SJCRH30 (cell line): ENCODE results near the gene SFI1. TPM values are rescaled to one million over a fixed set of nuclear protein-coding genes. Genes with fewer than 3 reads are reported as not detected.
"Not testable (repeated sequence)": the region's sequence is repeated elsewhere in the genome, so short reads cannot be mapped to it uniquely, and the experiment has no call there.

Experiments
- DNase-seq, 2 experiments: peaks; one replicate each; pipeline ENCODE4 v3.0.0-alpha.2; 2015 to 2020
- H3K27ac ChIP-seq: fragments of 250-450 bp; sonication (Bioruptor Pico); 2 replicates; pipeline ENCODE4 v1.5.1; 2020; ENCODE audit warnings: mild to moderate bottlenecking, moderate library complexity
- H3K27me3 ChIP-seq: fragments of 250-450 bp; sonication (Bioruptor Pico); 2 replicates; pipeline ENCODE4 v1.5.1; 2020; ENCODE audit warnings: mild to moderate bottlenecking, moderate library complexity
- H3K36me3 ChIP-seq: fragments of 250-450 bp; sonication (Bioruptor Pico); 2 replicates; pipeline ENCODE4 v1.5.1; 2020; ENCODE audit warnings: mild to moderate bottlenecking, moderate library complexity
- H3K4me1 ChIP-seq: fragments of 250-450 bp; sonication (Bioruptor Pico); 2 replicates; pipeline ENCODE4 v1.5.1; 2020; ENCODE audit warnings: mild to moderate bottlenecking, moderate library complexity
- H3K4me3 ChIP-seq: fragments of 250-450 bp; sonication (Bioruptor Pico); 2 replicates; pipeline ENCODE4 v1.5.1; 2020; ENCODE audit warnings: mild to moderate bottlenecking, moderate library complexity
- H3K9me3 ChIP-seq: fragments of 250-450 bp; sonication (Bioruptor Pico); replicated peaks from 2 replicates; pipeline ENCODE4 v1.5.1; 2020; ENCODE audit warnings: mild to moderate bottlenecking, moderate library complexity
- total RNA-seq: library from RNA; depleted of rRNA; stranded (reverse); fragments of >200 nt; shearing (Covaris generic); gene quantifications from 2 replicates; pipeline ENCODE4 v1.2.3, GENCODE V29; 2014; rRNA removed

The SFI1 gene, protein sequence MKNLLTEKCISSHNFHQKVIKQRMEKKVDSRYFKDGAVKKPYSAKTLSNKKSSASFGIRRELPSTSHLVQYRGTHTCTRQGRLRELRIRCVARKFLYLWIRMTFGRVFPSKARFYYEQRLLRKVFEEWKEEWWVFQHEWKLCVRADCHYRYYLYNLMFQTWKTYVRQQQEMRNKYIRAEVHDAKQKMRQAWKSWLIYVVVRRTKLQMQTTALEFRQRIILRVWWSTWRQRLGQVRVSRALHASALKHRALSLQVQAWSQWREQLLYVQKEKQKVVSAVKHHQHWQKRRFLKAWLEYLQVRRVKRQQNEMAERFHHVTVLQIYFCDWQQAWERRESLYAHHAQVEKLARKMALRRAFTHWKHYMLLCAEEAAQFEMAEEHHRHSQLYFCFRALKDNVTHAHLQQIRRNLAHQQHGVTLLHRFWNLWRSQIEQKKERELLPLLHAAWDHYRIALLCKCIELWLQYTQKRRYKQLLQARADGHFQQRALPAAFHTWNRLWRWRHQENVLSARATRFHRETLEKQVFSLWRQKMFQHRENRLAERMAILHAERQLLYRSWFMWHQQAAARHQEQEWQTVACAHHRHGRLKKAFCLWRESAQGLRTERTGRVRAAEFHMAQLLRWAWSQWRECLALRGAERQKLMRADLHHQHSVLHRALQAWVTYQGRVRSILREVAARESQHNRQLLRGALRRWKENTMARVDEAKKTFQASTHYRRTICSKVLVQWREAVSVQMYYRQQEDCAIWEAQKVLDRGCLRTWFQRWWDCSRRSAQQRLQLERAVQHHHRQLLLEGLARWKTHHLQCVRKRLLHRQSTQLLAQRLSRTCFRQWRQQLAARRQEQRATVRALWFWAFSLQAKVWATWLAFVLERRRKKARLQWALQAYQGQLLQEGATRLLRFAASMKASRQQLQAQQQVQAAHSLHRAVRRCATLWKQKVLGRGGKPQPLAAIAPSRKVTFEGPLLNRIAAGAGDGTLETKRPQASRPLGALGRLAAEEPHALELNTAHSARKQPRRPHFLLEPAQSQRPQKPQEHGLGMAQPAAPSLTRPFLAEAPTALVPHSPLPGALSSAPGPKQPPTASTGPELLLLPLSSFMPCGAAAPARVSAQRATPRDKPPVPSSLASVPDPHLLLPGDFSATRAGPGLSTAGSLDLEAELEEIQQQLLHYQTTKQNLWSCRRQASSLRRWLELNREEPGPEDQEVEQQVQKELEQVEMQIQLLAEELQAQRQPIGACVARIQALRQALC
- 9.0 and 11.8 TPM in 2 replicates for total RNA-seq

DNA sequence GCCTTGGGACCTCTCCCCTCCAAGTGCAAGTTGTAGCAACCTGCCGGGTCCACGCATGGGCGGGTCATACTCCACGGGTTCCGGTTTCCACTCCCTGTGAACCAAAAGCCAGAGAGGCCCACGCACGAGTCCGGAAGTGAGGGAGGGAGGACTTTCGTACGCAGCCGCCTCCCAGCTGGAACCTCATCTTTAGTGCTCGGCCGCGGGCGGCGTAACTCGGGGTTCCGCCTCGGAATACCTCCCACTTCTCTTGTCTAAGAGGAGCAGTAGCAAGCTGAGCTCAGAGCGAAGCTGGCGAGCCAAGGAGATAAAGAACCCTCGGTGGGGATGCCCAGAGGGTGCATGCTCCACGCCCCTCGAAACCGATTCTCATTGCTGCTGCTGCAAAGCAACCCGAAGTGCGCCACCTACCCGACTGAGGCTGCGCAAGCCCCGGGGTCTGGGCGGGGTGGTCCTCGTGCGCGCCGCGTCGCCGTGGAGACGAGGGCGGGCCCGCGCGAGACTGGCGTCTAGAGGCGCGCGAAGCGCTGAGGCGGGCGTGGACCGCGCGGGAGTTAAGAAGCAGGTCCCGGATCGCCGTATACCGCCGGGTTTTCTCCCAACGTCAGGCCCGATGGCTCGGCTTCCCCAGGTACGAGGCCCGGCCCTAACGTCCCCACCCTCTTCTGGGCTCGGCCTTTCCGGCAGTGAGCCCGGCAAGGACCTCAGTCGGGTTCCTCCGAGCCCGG, at the start of gene SFI1:
TSS of gene SFI1 (plus strand) at position 530 of the 728 bp plus-strand sequence. CDS start 11,749 bp downstream, outside the sequence.
- H3K27ac ChIP-seq, result no peak within 1 kb of the TSS; the same call in 1 of the 2 replicates
- H3K9me3 ChIP-seq, result no peaks in the 10 kb centered on the region
- peak; percentile 88 to 90 for DNase-seq
- H3K4me1 ChIP-seq, result peaks cover 12% of the 10 kb centered on the region
- no peaks in the 10 kb centered on the region for H3K36me3 ChIP-seq
- peak within 1 kb of the TSS; percentile 71 for H3K4me3 ChIP-seq
- H3K27me3 ChIP-seq, result no peaks in the 10 kb centered on the region

- H3K36me3 ChIP-seq, result peaks cover 33% of the 10 kb centered on the region
- H3K27ac ChIP-seq, result no peak overlapping the region
- no peaks in the 10 kb centered on the region for H3K27me3 ChIP-seq
- H3K4me3 ChIP-seq, result no peak overlapping the region
- no peak for DNase-seq
- no peaks in the 10 kb centered on the region for H3K9me3 ChIP-seq
- no peaks in the 10 kb centered on the region for H3K4me1 ChIP-seq
These were observed 49.6 kb upstream of the SFI1 start for GRCh38 chr22:31446767-31447166.

- Histone ChIP-seq H3K4me3 (no peak overlapping the region), H3K36me3 (peaks cover 31% of the 10 kb centered on the region), H3K9me3 (no peaks in the 10 kb centered on the region), H3K4me1 (no peaks in the 10 kb centered on the region), H3K27ac (no peak overlapping the region), H3K27me3 (no peaks in the 10 kb centered on the region)
- no peak for DNase-seq
These were observed 49.0 kb upstream of the SFI1 start for GRCh38 chr22:31447337-31447736.

- no peaks in the 10 kb centered on the region for H3K27me3 ChIP-seq
- H3K4me1 ChIP-seq, result no peaks in the 10 kb centered on the region
- peaks cover 23% of the 10 kb centered on the region for H3K36me3 ChIP-seq
- no peak for DNase-seq
- no peak overlapping the region for H3K27ac ChIP-seq
- no peak overlapping the region for H3K4me3 ChIP-seq
- H3K9me3 ChIP-seq, result no peaks in the 10 kb centered on the region
These were observed 48.0 kb upstream of the SFI1 start for GRCh38 chr22:31448382-31448781.

DNA sequence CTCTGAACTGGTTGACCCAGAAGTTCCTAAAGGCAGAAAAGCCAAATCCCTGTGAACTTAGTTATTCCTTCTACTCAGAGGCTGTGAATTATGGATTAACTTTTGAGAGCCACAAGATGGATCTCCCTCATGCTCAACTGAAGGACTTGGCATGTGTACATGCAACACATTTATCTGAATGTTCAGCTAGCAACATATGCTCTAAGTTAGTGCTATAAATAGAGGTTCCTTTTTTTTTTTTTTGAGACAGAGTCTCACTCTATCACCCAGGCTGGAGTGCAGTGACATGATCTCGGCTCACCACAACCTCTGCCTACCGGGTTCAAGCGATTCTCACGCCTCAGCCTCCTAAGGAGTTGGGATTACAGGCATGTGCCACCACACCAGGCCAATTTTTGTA, 46.8 kb upstream of the SFI1 start:
- no peaks in the 10 kb centered on the region for H3K4me1 ChIP-seq
- no peak overlapping the region for H3K27ac ChIP-seq
- no peak for DNase-seq

GRCh38 chr22:31451709-31452571, 44.4 kb upstream of the SFI1 start:
- Histone ChIP-seq H3K4me1 (no peaks in the 10 kb centered on the region), H3K27me3 (no peaks in the 10 kb centered on the region), H3K4me3 (no peak overlapping the region), H3K27ac (no peak overlapping the region), H3K36me3 (peaks cover 31% of the 10 kb centered on the region), H3K9me3 (no peaks in the 10 kb centered on the region)
- peak; percentile 3 to 37 for DNase-seq

More for the DNA sequence above, 46.8 kb upstream of the SFI1 start:
- H3K9me3 ChIP-seq, result no peaks in the 10 kb centered on the region
- H3K4me3 ChIP-seq, result no peak overlapping the region
- peaks cover 33% of the 10 kb centered on the region for H3K36me3 ChIP-seq
- no peaks in the 10 kb centered on the region for H3K27me3 ChIP-seq

- no peak for DNase-seq
- no peaks in the 10 kb centered on the region for H3K9me3 ChIP-seq
- H3K4me3 ChIP-seq, result no peak overlapping the region
- no peaks in the 10 kb centered on the region for H3K27me3 ChIP-seq
- no peak overlapping the region for H3K27ac ChIP-seq
- H3K36me3 ChIP-seq, result peaks cover 52% of the 10 kb centered on the region
- no peaks in the 10 kb centered on the region for H3K4me1 ChIP-seq
These were observed 34.6 kb upstream of the SFI1 start for GRCh38 chr22:31461699-31462098.

DNA sequence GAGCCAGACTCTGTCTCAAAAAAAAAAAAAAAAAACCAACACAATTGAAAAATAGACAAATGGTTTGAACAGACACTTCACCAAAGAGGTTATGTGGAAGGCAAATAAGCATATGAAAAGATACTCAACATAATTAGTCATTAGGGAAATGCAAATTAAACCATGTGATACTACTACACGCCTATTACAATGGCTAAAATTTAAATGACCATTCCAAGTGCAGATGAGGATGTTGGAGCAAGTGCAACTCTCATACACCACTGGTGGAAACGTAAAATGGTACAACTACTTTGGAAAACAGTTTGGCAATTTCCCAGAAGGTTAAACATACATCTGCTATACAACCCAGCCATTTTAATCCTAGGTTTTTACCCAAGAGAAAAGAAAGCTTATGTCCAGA, 31.0 kb upstream of the SFI1 start:
- H3K4me3 ChIP-seq, result no peak overlapping the region
- peaks cover 54% of the 10 kb centered on the region for H3K36me3 ChIP-seq
- no peaks in the 10 kb centered on the region for H3K4me1 ChIP-seq
- DNase-seq, result no peak
- no peaks in the 10 kb centered on the region for H3K9me3 ChIP-seq
- H3K27ac ChIP-seq, result no peak overlapping the region
- H3K27me3 ChIP-seq, result no peaks in the 10 kb centered on the region

DNA sequence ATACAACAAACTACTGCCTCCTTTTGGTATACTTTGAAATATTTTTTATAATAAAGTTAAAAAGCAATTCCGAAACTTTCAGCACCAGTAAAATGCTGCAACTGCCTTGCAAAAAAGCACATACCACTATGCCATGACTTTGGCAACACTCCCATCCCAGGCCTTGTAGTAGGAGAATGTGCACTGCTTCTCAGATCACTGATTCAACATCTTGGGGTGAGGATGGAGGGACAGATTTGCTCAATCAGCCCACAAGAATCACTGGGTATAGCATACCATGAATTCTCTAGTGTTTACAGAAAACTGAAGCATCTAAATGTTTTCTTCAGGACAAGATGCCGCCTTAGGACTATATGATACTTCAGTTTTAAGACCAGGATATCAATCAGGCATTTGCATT, 21.6 kb upstream of the SFI1 start:
- no peaks in the 10 kb centered on the region for H3K9me3 ChIP-seq
- DNase-seq, result no peak
- H3K27me3 ChIP-seq, result no peaks in the 10 kb centered on the region
- peaks cover 17% of the 10 kb centered on the region for H3K36me3 ChIP-seq
- no peaks in the 10 kb centered on the region for H3K4me1 ChIP-seq
- H3K27ac ChIP-seq, result no peak overlapping the region
- H3K4me3 ChIP-seq, result no peak overlapping the region

GRCh38 chr22:31475800-31476199, 20.5 kb upstream of the SFI1 start:
- Histone ChIP-seq H3K27me3 (no peaks in the 10 kb centered on the region), H3K4me3 (no peak overlapping the region), H3K36me3 (peaks cover 24% of the 10 kb centered on the region), H3K4me1 (no peaks in the 10 kb centered on the region), H3K27ac (no peak overlapping the region), H3K9me3 (no peaks in the 10 kb centered on the region)
- no peak for DNase-seq

DNA sequence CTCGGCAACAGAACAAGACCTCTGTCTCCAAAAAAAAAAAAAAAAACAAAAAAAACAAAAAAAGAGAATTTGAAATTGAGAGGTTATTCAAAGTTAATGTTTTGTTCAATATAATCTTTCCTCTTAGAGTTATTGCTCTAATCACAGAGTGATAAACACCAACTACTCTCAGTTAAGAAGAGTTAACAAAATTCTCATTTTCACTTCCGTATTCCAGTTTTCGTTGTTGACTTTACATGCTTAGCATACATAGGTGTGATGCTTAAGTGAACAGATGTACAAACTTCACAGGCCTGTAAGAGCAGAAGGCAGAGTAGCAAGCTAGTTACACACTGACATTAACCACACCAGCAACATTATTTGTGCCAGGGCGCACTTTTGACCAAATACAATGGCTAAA, 19.0 kb upstream of the SFI1 start:
- H3K4me3 ChIP-seq, result no peak overlapping the region
- DNase-seq, result no peak
- H3K9me3 ChIP-seq, result no peaks in the 10 kb centered on the region
- no peaks in the 10 kb centered on the region for H3K4me1 ChIP-seq
- no peak overlapping the region for H3K27ac ChIP-seq
- no peaks in the 10 kb centered on the region for H3K27me3 ChIP-seq
- H3K36me3 ChIP-seq, result peaks cover 28% of the 10 kb centered on the region

- Histone ChIP-seq H3K36me3 (peaks cover 38% of the 10 kb centered on the region), H3K4me1 (no peaks in the 10 kb centered on the region), H3K9me3 (no peaks in the 10 kb centered on the region), H3K27me3 (no peaks in the 10 kb centered on the region), H3K4me3 (no peak overlapping the region), H3K27ac (no peak overlapping the region)
- DNase-seq, result no peak
These were observed 15.2 kb upstream of the SFI1 start for GRCh38 chr22:31481129-31481528.

- H3K4me3 ChIP-seq, H3K27ac ChIP-seq, DNase-seq, H3K27me3 ChIP-seq, H3K9me3 ChIP-seq, H3K4me1 ChIP-seq: not testable (repeated sequence)
- peaks cover 44% of the 10 kb centered on the region for H3K36me3 ChIP-seq
These were observed 13.9 kb upstream of the SFI1 start for GRCh38 chr22:31482470-31482869.
